Measurements from ENCODE around the gene SYNDIG1. TPM values are rescaled to one million over a fixed set of nuclear protein-coding genes. Genes with fewer than 3 reads are reported as not detected.

SYNDIG1 gene
- total RNA-seq, 6 experiments from 2014 or later, result 0.14 to 0.31 TPM; not detected in 4

GRCh38 chr20:24678351-24679106 is 209.1 kb downstream of the SYNDIG1 start:
- peaks cover 17% of the 10 kb centered on the region for H3K4me1 Mint-ChIP-seq (ENCODE audit: low read depth)
- no peaks in the 10 kb centered on the region; the same call in none of the 2 replicates for H3K27me3 Mint-ChIP-seq (ENCODE audit: insufficient read depth)
- TF ChIP-seq, protein P1, sequence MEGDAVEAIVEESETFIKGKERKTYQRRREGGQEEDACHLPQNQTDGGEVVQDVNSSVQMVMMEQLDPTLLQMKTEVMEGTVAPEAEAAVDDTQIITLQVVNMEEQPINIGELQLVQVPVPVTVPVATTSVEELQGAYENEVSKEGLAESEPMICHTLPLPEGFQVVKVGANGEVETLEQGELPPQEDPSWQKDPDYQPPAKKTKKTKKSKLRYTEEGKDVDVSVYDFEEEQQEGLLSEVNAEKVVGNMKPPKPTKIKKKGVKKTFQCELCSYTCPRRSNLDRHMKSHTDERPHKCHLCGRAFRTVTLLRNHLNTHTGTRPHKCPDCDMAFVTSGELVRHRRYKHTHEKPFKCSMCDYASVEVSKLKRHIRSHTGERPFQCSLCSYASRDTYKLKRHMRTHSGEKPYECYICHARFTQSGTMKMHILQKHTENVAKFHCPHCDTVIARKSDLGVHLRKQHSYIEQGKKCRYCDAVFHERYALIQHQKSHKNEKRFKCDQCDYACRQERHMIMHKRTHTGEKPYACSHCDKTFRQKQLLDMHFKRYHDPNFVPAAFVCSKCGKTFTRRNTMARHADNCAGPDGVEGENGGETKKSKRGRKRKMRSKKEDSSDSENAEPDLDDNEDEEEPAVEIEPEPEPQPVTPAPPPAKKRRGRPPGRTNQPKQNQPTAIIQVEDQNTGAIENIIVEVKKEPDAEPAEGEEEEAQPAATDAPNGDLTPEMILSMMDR (IDR thresholded peaks at IDR 0.05), result no peak
- H3K9me3 Mint-ChIP-seq, result no peaks in the 10 kb centered on the region
- H3K4me3 Mint-ChIP-seq, result no peak overlapping the region
- no peak overlapping the region for H3K27ac Mint-ChIP-seq
- no peak for DNase-seq
- no peaks in the 10 kb centered on the region for H3K36me3 Mint-ChIP-seq (ENCODE audit: low read depth)

DNA sequence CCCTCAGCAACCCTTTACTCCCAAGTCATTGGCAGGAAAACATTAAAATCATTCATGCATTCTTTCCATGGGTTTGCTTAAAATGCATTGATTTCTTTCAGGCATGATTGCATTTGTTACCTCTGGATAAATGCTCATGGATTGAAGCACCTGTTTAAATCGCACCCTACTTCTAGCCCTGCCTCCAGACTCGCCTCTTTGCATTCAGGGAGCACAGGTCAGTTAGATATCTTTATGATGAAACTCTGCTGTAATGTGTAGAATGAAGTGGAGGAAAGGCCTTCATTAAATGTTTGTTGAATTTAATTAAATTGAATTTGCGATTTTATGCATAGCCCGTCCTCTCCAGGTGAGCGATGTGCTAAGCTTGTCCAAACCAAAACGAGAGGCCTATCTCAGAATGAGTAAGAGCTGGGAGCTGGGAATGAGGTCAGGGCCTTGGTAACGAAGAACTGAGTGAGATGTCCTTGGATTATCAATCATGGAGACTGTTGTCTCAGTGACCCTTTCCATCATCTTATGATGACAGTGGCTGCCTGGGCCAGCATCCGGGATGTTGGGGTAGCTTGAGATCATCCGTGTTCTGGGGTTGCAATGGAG is 210.1 kb downstream of the SYNDIG1 start:
- Mint-ChIP-seq H3K27ac (no peak overlapping the region), H3K4me3 (no peak overlapping the region), H3K4me1 (ENCODE audit: low read depth) (peaks cover 8% of the 10 kb centered on the region), H3K27me3 (ENCODE audit: insufficient read depth) (peaks cover 2% of the 10 kb centered on the region), H3K9me3 (no peaks in the 10 kb centered on the region), H3K36me3 (ENCODE audit: low read depth) (no peaks in the 10 kb centered on the region)
- TF ChIP-seq, protein P1 (IDR thresholded peaks at IDR 0.05), result no peak
- no peak for DNase-seq

DNA sequence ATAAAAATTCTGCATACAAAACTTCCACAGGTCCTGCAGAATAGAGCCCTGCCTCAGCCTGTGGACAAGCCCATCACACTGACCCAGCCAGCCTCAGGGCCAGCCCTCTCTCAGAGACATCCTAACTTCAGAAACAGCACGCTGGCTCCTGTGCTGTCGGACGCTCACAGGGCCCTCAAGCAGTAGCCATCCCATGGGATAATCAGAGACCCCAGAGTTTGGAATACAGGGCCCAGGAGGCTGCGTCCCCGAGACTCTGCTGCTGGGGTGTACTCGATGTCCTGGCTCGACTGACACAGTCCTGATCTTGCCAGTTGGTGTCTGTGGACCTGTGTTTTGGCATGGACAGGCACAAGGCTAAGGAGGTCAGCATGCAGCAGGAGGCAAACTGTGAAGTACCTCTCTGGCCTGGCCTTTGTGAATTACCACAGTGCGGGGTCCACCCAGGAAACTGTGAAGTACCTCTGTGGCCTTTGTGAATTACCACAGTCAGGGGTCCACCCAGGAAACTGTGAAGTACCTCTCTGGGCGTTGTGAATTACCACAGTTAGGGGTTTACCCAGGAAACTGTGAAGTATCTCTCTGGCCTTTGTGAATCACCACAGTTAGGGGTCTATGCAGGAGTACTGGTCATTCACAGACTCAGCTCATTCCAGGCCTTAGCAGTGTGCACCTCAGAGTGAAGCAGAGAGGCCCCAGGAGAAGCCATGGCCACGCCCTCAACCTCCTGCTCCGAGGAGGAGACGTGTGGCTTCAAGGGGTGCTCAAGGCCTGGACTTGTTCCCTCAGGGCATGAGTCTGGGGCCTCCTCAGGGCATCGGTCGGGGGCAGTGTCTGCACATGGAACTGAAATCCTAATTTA is 212.4 kb downstream of the SYNDIG1 start:
- peaks cover 8% of the 10 kb centered on the region for H3K4me1 Mint-ChIP-seq (ENCODE audit: low read depth)
- TF ChIP-seq, protein P1 (IDR thresholded peaks at IDR 0.05), result no peak
- no peaks in the 10 kb centered on the region; the same call in 1 of the 2 replicates for H3K9me3 Mint-ChIP-seq
- no peak overlapping the region for H3K4me3 Mint-ChIP-seq
- H3K27me3 Mint-ChIP-seq (ENCODE audit: insufficient read depth), result peaks cover 7% of the 10 kb centered on the region
- H3K36me3 Mint-ChIP-seq (ENCODE audit: low read depth), result no peaks in the 10 kb centered on the region
- no peak overlapping the region for H3K27ac Mint-ChIP-seq
- DNase-seq, result no peak

DNA sequence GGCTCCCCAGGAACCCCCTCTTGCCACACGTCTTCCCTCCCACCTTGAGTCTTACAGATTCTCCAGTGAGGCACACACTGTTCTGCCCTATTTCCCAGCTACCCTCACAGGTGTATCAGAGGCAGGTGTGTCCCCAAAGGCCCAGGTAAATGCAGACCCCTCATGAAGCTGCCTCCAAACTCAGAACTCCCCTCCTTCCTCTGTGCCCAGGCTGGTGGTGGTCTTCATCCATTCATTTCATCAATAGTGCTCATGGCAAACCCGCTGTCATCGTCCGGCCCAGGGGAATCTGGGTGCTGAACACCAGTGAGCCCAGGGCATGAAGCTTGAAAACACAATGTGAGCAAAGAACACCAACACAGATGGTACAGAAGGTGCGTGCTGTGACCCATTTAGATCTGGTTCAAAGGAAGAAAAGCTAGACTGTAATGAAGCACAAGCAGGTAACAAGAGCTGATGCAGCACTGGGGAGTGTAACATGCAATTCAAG is 213.1 kb downstream of the SYNDIG1 start:
- TF ChIP-seq, protein P1 (IDR thresholded peaks at IDR 0.05), result no peak
- DNase-seq, result no peak
- Mint-ChIP-seq H3K27me3 (ENCODE audit: insufficient read depth) (peaks cover 7% of the 10 kb centered on the region), H3K36me3 (ENCODE audit: low read depth) (peaks cover 2% of the 10 kb centered on the region; the same call in 1 of the 2 replicates), H3K27ac (no peak overlapping the region), H3K9me3 (peaks cover 3% of the 10 kb centered on the region), H3K4me1 (ENCODE audit: low read depth) (peaks cover 8% of the 10 kb centered on the region), H3K4me3 (no peak overlapping the region)

DNA sequence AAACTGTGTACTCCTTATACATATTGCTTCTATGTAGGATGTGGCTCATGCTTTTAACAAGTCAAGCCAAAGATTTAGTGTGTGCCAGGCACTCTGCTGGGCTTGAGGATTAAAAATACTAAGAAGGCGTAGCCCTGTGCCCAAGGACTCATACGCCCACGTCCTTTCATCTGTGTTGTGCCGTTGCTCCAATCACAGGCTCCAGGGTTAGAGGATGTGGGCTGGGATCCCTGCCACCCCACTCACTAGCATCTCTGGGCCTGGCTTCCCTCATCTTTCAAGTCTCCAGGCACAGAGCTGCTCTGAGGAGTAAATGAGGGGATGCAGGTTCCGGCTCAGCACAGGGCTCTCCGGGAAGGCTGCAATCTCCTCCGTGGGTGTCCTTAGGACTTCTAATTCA is 214.2 kb downstream of the SYNDIG1 start:
- Mint-ChIP-seq H3K27me3 (ENCODE audit: insufficient read depth) (peaks cover 7% of the 10 kb centered on the region; the same call in 1 of the 2 replicates), H3K4me3 (no peak overlapping the region), H3K9me3 (peaks cover 8% of the 10 kb centered on the region), H3K27ac (no peak overlapping the region), H3K36me3 (ENCODE audit: low read depth) (peaks cover 5% of the 10 kb centered on the region; the same call in 1 of the 2 replicates), H3K4me1 (ENCODE audit: low read depth) (peaks cover 8% of the 10 kb centered on the region)
- DNase-seq, result no peak
- TF ChIP-seq, protein P1 (IDR thresholded peaks at IDR 0.05), result no peak
